ENCODE measurements around the gene CENPS. TPM values are rescaled to one million over a fixed set of nuclear protein-coding genes. Genes with fewer than 3 reads are reported as not detected.

The CENPS gene
- total RNA-seq, 1 experiment from 2014 or later, result 17.8 TPM

DNA sequence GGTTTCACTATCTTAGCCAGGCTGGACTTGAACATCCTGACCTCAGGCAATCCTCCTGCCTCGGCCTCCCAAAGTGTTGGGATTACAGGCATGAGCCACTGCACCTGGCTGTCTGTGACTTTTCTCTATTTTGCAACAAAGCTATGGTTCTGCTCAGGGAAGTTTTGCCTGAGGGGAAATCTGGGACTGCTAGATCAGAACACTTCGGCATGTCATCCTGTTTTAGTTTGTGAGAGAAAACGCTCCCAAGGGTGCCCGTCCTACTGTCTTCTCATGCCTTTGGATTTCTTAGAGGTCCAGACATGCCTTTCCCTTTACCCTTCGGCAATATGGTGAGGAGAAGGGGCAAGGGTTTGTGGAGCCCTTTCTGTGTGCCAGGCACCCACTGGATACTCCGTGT lies 14.0 kb downstream of the CENPS start:
- no peaks in the 10 kb centered on the region for H3K9me3 ChIP-seq (ENCODE audit: control insufficient read depth, low read depth, low read length)
- no CpG with 5 or more reads among the region's 6 CpGs for WGBS (ENCODE audit: extremely low coverage, insufficient read length, low lambda C conversion rate)
- H3K4me3 Mint-ChIP-seq, result no peak overlapping the region
- DNase-seq, result no peak
- no peak overlapping the region for H3K27ac ChIP-seq (ENCODE audit: insufficient read length, low read depth, low read length)
- H3K9ac ChIP-seq (ENCODE audit: extremely low read depth, insufficient read length, low read length), result no peak overlapping the region
- no peaks in the 10 kb centered on the region for H3K79me2 ChIP-seq (ENCODE audit: insufficient read depth, low read length)
- no peaks in the 10 kb centered on the region for H3K27me3 ChIP-seq (ENCODE audit: insufficient read depth, low read length)
- no peak overlapping the region for H3K56ac ChIP-seq (ENCODE audit: insufficient read length, low read depth, low read length)
- no peaks in the 10 kb centered on the region for H3K9me3 Mint-ChIP-seq
- H4K5ac ChIP-seq (ENCODE audit: insufficient read length, low read depth, low read length), result no peak overlapping the region
- no peaks in the 10 kb centered on the region for H3K23me2 ChIP-seq (ENCODE audit: insufficient read length, low read depth, low read length, poor library complexity, severe bottlenecking)
- H2BK15ac ChIP-seq (ENCODE audit: low read depth, low read length), result no peak overlapping the region
- no peak overlapping the region for H3K4me2 ChIP-seq (ENCODE audit: insufficient read depth, insufficient read length, low read length)
- no peak overlapping the region for H4K91ac ChIP-seq (ENCODE audit: insufficient read length, low read depth, low read length)
- H3K27me3 Mint-ChIP-seq (ENCODE audit: low read depth), result no peaks in the 10 kb centered on the region
- no peaks in the 10 kb centered on the region for H3K4me1 Mint-ChIP-seq
- no peaks in the 10 kb centered on the region for H3K79me1 ChIP-seq (ENCODE audit: insufficient read depth, low read depth, low read length, poor library complexity, severe bottlenecking)
- no peaks in the 10 kb centered on the region for H4K20me1 ChIP-seq (ENCODE audit: control insufficient read depth, insufficient read depth, insufficient read length)
- H2BK5ac ChIP-seq (ENCODE audit: insufficient read length, low read length), result no peak overlapping the region
- no peak overlapping the region for H3K14ac ChIP-seq (ENCODE audit: insufficient read depth, low read length)
- no peak overlapping the region for H4K8ac ChIP-seq (replicated peaks; ENCODE audit: insufficient read length, low read depth, low read length)
- H2AFZ ChIP-seq (ENCODE audit: low read length), result no peak overlapping the region
- H2BK20ac ChIP-seq (ENCODE audit: low read depth, low read length, poor library complexity, severe bottlenecking), result no peak overlapping the region
- no peak overlapping the region for H3K23ac ChIP-seq (ENCODE audit: insufficient read length, low read depth, low read length)
- H3K4me1 ChIP-seq (ENCODE audit: insufficient read depth, low read length), result no peaks in the 10 kb centered on the region
- H3K4ac ChIP-seq (ENCODE audit: low read depth, low read length), result no peak overlapping the region
- no peak for TF ChIP-seq CTCF (conservative IDR thresholded peaks at IDR 0.05)
- no peak overlapping the region for H2AK5ac ChIP-seq (ENCODE audit: insufficient read length, low read length)
- no peak overlapping the region for H2BK120ac ChIP-seq (ENCODE audit: low read depth, low read length, poor library complexity, severe bottlenecking)
- no peak overlapping the region for H3T11ph ChIP-seq (ENCODE audit: low read length)
- no peak overlapping the region for H3K18ac ChIP-seq (ENCODE audit: insufficient read length, low read depth, low read length)
- H2BK12ac ChIP-seq (ENCODE audit: insufficient read length, low read depth, low read length), result no peak overlapping the region
- H3K36me3 Mint-ChIP-seq (ENCODE audit: insufficient read depth in 1 of 3, low read depth in 3 of 3), result peaks cover 0 to 12% (median 0%) of the 10 kb centered on the region in 3 experiments; a peak in 3 of 7 replicates
- peak overlapping the region in 2 of 3 experiments; percentile 15 to 70; a peak in 2 of 7 replicates for H3K27ac Mint-ChIP-seq
